H1 (cell line): ENCODE results near the gene C19orf53. TPM values are rescaled to one million over a fixed set of nuclear protein-coding genes. Genes with fewer than 3 reads are reported as not detected.

ENCODE experiments used
- CTCF ChIA-PET: fragments of 300-600 bp; sonication (Branson Sonifier 250); formaldehyde crosslinking; loops from one replicate; lab custom pipeline; 2021; ENCODE audit not compliant: partially characterized antibody; lab: Charles Lee
- POLR2A ChIA-PET: fragments of 300-600 bp; sonication (Branson Sonifier 250); formaldehyde crosslinking; loops from one replicate; lab custom pipeline; 2021; ENCODE audit warnings: inconsistent platforms; ENCODE audit not compliant: partially characterized antibody; lab: Charles Lee
- DNase-seq, 2 experiments: peaks; one replicate each; pipeline versions ENCODE4 v3.0.0 to v3.0.0-alpha.2; 2010 to 2022; ENCODE audit warnings: low spot score in 2 of 2, low read depth in 1 of 2, mixed read lengths in 1 of 2
- FAIRE-seq: peaks from 2 replicates; lab custom pipeline; 2011; peaks lifted over from hg19 to GRCh38; lab: Jason Lieb, UNC
- H2AFZ ChIP-seq: 2 replicates; pipeline ENCODE4 v1.8.1; 2012; ENCODE audit warnings: low read length, inconsistent platforms
- H2AK5ac ChIP-seq: 2 replicates; pipeline ENCODE4 v1.6.1; 2013; ENCODE audit warnings: low read depth, low read length
- H2BK120ac ChIP-seq: replicated peaks from 2 replicates; pipeline ENCODE3; 2013; ENCODE audit warnings: low read depth, low read length, inconsistent platforms
- H2BK12ac ChIP-seq: 2 replicates; pipeline ENCODE4 v1.6.1; 2013; ENCODE audit warnings: low read depth, low read length
- H2BK15ac ChIP-seq: 2 replicates; pipeline ENCODE4 v1.6.1; 2013; ENCODE audit warnings: low read length
- H2BK20ac ChIP-seq: 2 replicates; pipeline ENCODE4 v1.6.1; 2013; ENCODE audit warnings: low read length
- H2BK5ac ChIP-seq: 2 replicates; pipeline ENCODE4 v1.6.1; 2013; ENCODE audit warnings: low read depth, low read length
- H3K14ac ChIP-seq: 2 replicates; pipeline ENCODE4 v1.6.1; 2013; ENCODE audit warnings: inconsistent platforms; ENCODE audit not compliant: insufficient read length
- H3K18ac ChIP-seq: 2 replicates; pipeline ENCODE4 v1.6.1; 2013; ENCODE audit warnings: low read length; ENCODE audit errors: extremely low read depth
- H3K23ac ChIP-seq: 2 replicates; pipeline ENCODE4 v1.6.1; 2013; ENCODE audit warnings: inconsistent platforms; ENCODE audit not compliant: insufficient read length
- H3K23me2 ChIP-seq: 2 replicates; pipeline ENCODE4 v1.6.1; 2013; ENCODE audit warnings: low read depth, low read length
- H3K27ac ChIP-seq: 2 replicates; pipeline ENCODE4 v1.6.1; 2011; ENCODE audit warnings: low read depth, low read length, inconsistent platforms
- H3K27me3 ChIP-seq, 4 experiments: replicated peaks in 1 of 4; 1 replicate in 1 of 4; 2 replicates in 3 of 4; pipeline versions ENCODE4 v1.6.1 to v1.8.1; 2011 to 2013; ENCODE audit warnings: low read length in 3 of 4, mild to moderate bottlenecking in 3 of 4, inconsistent platforms in 2 of 4, mixed read lengths in 2 of 4, moderate library complexity in 1 of 4; ENCODE audit not compliant: control insufficient read depth in 3 of 4, insufficient read depth in 3 of 4; ENCODE audit errors: extremely low read depth in 1 of 4
- H3K36me3 ChIP-seq, 4 experiments: 2 replicates each; pipeline versions ENCODE4 v1.6.1 to v1.8.1; 2011 to 2013; ENCODE audit warnings: mild to moderate bottlenecking in 4 of 4, low read length in 3 of 4, moderate library complexity in 2 of 4, control low read depth in 1 of 4, inconsistent platforms in 1 of 4; ENCODE audit not compliant: insufficient read depth in 4 of 4, control insufficient read depth in 2 of 4
- H3K4ac ChIP-seq: replicated peaks from 2 replicates; pipeline ENCODE3; 2013; ENCODE audit warnings: low read length, low read depth, mixed read lengths, inconsistent platforms; ENCODE audit not compliant: insufficient read length
- H3K4me1 ChIP-seq, 4 experiments: replicated peaks in 1 of 4; 1 replicate in 1 of 4; 2 replicates in 3 of 4; pipeline versions ENCODE4 v1.6.1 to v1.8.1; 2011 to 2013; ENCODE audit warnings: low read length in 3 of 4, inconsistent platforms in 2 of 4, mixed read lengths in 1 of 4; ENCODE audit not compliant: insufficient read depth in 4 of 4, control insufficient read depth in 3 of 4
- H3K4me2 ChIP-seq, 2 experiments: 2 replicates each; pipeline versions ENCODE4 v1.6.1 to v1.8.1; 2011 to 2013; ENCODE audit warnings: low read depth in 2 of 2, low read length in 2 of 2, control low read depth in 1 of 2, inconsistent platforms in 1 of 2, mild to moderate bottlenecking in 1 of 2; ENCODE audit not compliant: insufficient read depth in 1 of 2
- H3K4me3 ChIP-seq, 4 experiments: fragments of 200-600, 300-600 bp in 1 of 4; sonication (generic), shearing (Covaris generic), sonication (Bioruptor Twin) in 1 of 4; 2 replicates each; pipeline versions ENCODE4 v1.5.1 to v1.8.1; 2011 to 2016; ENCODE audit warnings: low read length in 4 of 4, low read depth in 3 of 4, control low read depth in 2 of 4, inconsistent platforms in 2 of 4, mild to moderate bottlenecking in 2 of 4, mixed read lengths in 1 of 4, moderate library complexity in 1 of 4; ENCODE audit not compliant: insufficient read depth in 2 of 4; ENCODE audit errors: extremely low read depth in 1 of 4
- H3K56ac ChIP-seq: replicated peaks from 2 replicates; pipeline ENCODE3; 2013; ENCODE audit warnings: low read depth, mild to moderate bottlenecking, mixed read lengths, low read length, inconsistent platforms; ENCODE audit not compliant: insufficient read length
- H3K79me1 ChIP-seq: 2 replicates; pipeline ENCODE4 v1.6.1; 2013; ENCODE audit warnings: low read depth, low read length, control low read depth
- H3K79me2 ChIP-seq, 2 experiments: 2 replicates each; pipeline versions ENCODE4 v1.6.1 to v1.8.1; 2012 to 2013; ENCODE audit warnings: low read length in 2 of 2, mild to moderate bottlenecking in 2 of 2, inconsistent platforms in 1 of 2; ENCODE audit not compliant: insufficient read depth in 2 of 2, control insufficient read depth in 1 of 2
- H3K9ac ChIP-seq, 4 experiments: replicated peaks in 1 of 4; 1 replicate in 1 of 4; 2 replicates in 3 of 4; pipeline versions ENCODE4 v1.6.1 to v1.8.1; 2011 to 2013; ENCODE audit warnings: low read depth in 3 of 4, low read length in 3 of 4, control low read depth in 2 of 4, mild to moderate bottlenecking in 2 of 4, moderate library complexity in 2 of 4, inconsistent platforms in 1 of 4; ENCODE audit errors: extremely low read depth in 1 of 4
- H3K9me3 ChIP-seq, 2 experiments: 2 replicates each; pipeline versions ENCODE4 v1.6.1 to v1.8.1; 2012 to 2013; ENCODE audit warnings: mild to moderate bottlenecking in 2 of 2, moderate library complexity in 2 of 2, control low read depth in 1 of 2, inconsistent platforms in 1 of 2, low read depth in 1 of 2, low read length in 1 of 2, mixed read lengths in 1 of 2; ENCODE audit not compliant: insufficient read depth in 2 of 2
- H4K20me1 ChIP-seq, 2 experiments: replicated peaks in 1 of 2; 2 replicates each; pipeline versions ENCODE3 to v1.8.1; 2011 to 2013; ENCODE audit warnings: inconsistent platforms in 2 of 2, low read length in 2 of 2, mild to moderate bottlenecking in 1 of 2; ENCODE audit not compliant: insufficient read depth in 2 of 2, control insufficient read depth in 1 of 2
- H4K5ac ChIP-seq: 2 replicates; pipeline ENCODE4 v1.6.1; 2013; ENCODE audit warnings: low read length, low read depth, mixed read lengths, inconsistent platforms; ENCODE audit not compliant: insufficient read length
- H4K8ac ChIP-seq: 2 replicates; pipeline ENCODE4 v1.8.0; 2013; ENCODE audit warnings: mild to moderate bottlenecking, moderate library complexity, low read length, inconsistent platforms; ENCODE audit not compliant: insufficient read depth; ENCODE audit errors: extremely low read depth
- H4K91ac ChIP-seq: replicated peaks from 2 replicates; pipeline ENCODE3; 2013; ENCODE audit warnings: low read length, mixed read lengths, inconsistent platforms; ENCODE audit not compliant: insufficient read length
- CTBP2 ChIP-seq: IDR thresholded peaks from 2 replicates; pipeline ENCODE4 v1.7.0; 2011; ENCODE audit warnings: borderline replicate concordance, mild to moderate bottlenecking, moderate library complexity, mixed read lengths, low read length; ENCODE audit not compliant: insufficient read depth, insufficient read length
- EP300 ChIP-seq, 2 experiments: IDR thresholded peaks; 1 replicate in 1 of 2; 2 replicates in 1 of 2; pipeline ENCODE4 v1.6.1; 2011 to 2012; ENCODE audit warnings: low read depth in 2 of 2, low read length in 2 of 2, mild to moderate bottlenecking in 2 of 2, borderline replicate concordance in 1 of 2, inconsistent platforms in 1 of 2, moderate library complexity in 1 of 2
- GTF2F1 ChIP-seq: IDR thresholded peaks from 2 replicates; pipeline ENCODE4 v1.6.1; 2012; ENCODE audit warnings: low read depth, low read length, improper control_type of control experiment, borderline replicate concordance
- HDAC2 ChIP-seq, 2 experiments: fragments of 300-600 bp in 1 of 2; sonication (generic) in 1 of 2; IDR thresholded peaks; 2 replicates each; pipeline ENCODE4 v1.6.1; 2011 to 2012; ENCODE audit warnings: low read depth in 2 of 2, low read length in 2 of 2, mild to moderate bottlenecking in 2 of 2, moderate library complexity in 2 of 2, borderline replicate concordance in 1 of 2, inconsistent platforms in 1 of 2
- RNF2 ChIP-seq: fragments of 200-900, 300-1000 bp; sonication (generic); IDR thresholded peaks from 2 replicates; pipeline ENCODE4 v1.7.1; 2016; ENCODE audit warnings: borderline replicate concordance, low read depth, mild to moderate bottlenecking, antibody characterized with exemption, low read length; ENCODE audit not compliant: poor library complexity, severe bottlenecking; ENCODE audit errors: missing control alignments
- RXRA ChIP-seq: IDR thresholded peaks from 2 replicates; pipeline ENCODE4 v1.6.1; 2011; ENCODE audit warnings: low read depth, mild to moderate bottlenecking, low read length, moderate library complexity; ENCODE audit not compliant: insufficient read depth
- SAP30 ChIP-seq: fragments of 300-600 bp; sonication (generic); IDR thresholded peaks from 2 replicates; pipeline ENCODE4 v1.7.1; 2012; ENCODE audit warnings: low read length, moderate library complexity, mild to moderate bottlenecking, inconsistent platforms; ENCODE audit not compliant: insufficient read depth, insufficient replicate concordance
- SIN3A ChIP-seq, 2 experiments: IDR thresholded peaks in 1 of 2; conservative IDR thresholded peaks in 1 of 2; 2 replicates each; pipeline ENCODE4 v1.6.1; 2011 to 2012; ENCODE audit warnings: low read length in 2 of 2, improper control_type of control experiment in 1 of 2, low read depth in 1 of 2, mild to moderate bottlenecking in 1 of 2
- SP1 ChIP-seq: IDR thresholded peaks from 2 replicates; pipeline ENCODE4 v1.6.1; 2011; ENCODE audit warnings: low read depth, low read length
- TCF12 ChIP-seq: IDR thresholded peaks from 2 replicates; pipeline ENCODE4 v1.6.1; 2011; ENCODE audit warnings: low read depth, mild to moderate bottlenecking, low read length
- WGBS, 2 experiments: shearing (Covaris generic) in 1 of 2; methylation state at CpG; one replicate each; pipeline versions ENCODE4 v1.1.6 to v1.1.7; 2013 to 2015; ENCODE audit warnings: low lambda C conversion rate in 2 of 2, mixed read lengths in 2 of 2, inconsistent platforms in 1 of 2, low coverage in 1 of 2, missing lambda C conversion rate in 1 of 2; ENCODE audit not compliant: insufficient replicate concordance in 2 of 2, insufficient coverage in 1 of 2, insufficient read length in 1 of 2; ENCODE audit errors: extremely low coverage in 1 of 2, missing lambda C conversion rate in 1 of 2; 5-methylcytosine and 5-hydroxymethylcytosine counted together
- polyA plus RNA-seq, 7 experiments: library from polyadenylated mRNA; depleted of rRNA in 3 of 7; stranded (reverse) in 5 of 7; unstranded in 2 of 7; fragments of >200 nt in 5 of 7; fragments of 200-250 nt in 2 of 7; gene quantifications; 1 replicate in 5 of 7; 2 replicates in 1 of 7; 4 replicates in 1 of 7; pipeline versions ENCODE4 v1.2.1 to v1.2.3, GENCODE V29; 2011 to 2013; ENCODE audit warnings: missing spikeins in 2 of 7, mixed read lengths in 2 of 7
- total RNA-seq: library from RNA; stranded (reverse); fragmentation: NEBNext Ultra II Directional; extraction: Animal tissue kit (Norgen Biotek cat#: 25700); gene quantifications from 2 replicates; pipeline ENCODE4 v1.2.1, GENCODE V29; 2021
- TF ChIP-seq, protein P1 (sequence below): IDR thresholded peaks from 2 replicates; pipeline ENCODE4 v1.6.1; 2012; ENCODE audit warnings: inconsistent platforms

Gene C19orf53
- total and polyA plus RNA-seq, 2 of the 8 experiments (the other 6 are each of a cell fraction or from before 2014, with no cell fraction given), result 104 to 169 TPM

DNA sequence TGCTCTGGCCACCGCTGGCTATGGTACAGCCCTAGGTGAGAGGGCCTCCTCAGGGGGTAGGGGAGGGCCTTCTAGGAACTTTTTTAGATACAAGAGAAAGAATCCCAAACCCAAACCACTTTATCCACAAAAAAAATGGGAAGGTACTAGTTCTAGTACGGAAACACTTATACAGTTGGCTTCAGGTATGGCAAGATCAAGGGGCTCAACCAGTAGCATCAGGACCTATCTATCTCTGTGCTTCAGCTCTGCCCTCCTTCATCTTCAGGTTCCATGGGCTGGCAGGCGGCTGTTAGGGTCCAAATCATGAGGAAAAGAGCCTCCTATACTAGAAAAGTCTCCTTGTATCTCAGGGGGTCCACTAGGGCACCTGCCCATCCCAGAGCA lies 8.2 kb upstream of the C19orf53 start:
- Histone ChIP-seq H3K18ac (no peak overlapping the region), H2BK15ac (no peak overlapping the region), H3K27me3 (no peaks in the 10 kb centered on the region; a peak in 1 of 7 replicates), H2AFZ (no peak overlapping the region), H3K4me2 (no peak overlapping the region; a peak in 1 of 4 replicates), H3K9ac (no peak overlapping the region), H4K20me1 (peaks cover 0 to 2% of the 10 kb centered on the region in 2 experiments), H4K8ac (peak overlapping the region; percentile 62; the same call in 1 of the 2 replicates), H3K27ac (no peak overlapping the region), H2AK5ac (no peak overlapping the region), H2BK5ac (no peak overlapping the region), H2BK12ac (no peak overlapping the region), H4K91ac (no peak overlapping the region), H3K36me3 (peaks cover 0 to 27% (median 3%) of the 10 kb centered on the region in 4 experiments; a peak in 6 of 8 replicates), H3K4ac (no peak overlapping the region), H3K4me3 (no peak overlapping the region), H3K23ac (no peak overlapping the region), H3K23me2 (peaks cover 7% of the 10 kb centered on the region; the same call in 1 of the 2 replicates), H3K79me1 (no peaks in the 10 kb centered on the region), H3K4me1 (peaks cover 0 to 9% (median 2%) of the 10 kb centered on the region in 4 experiments; a peak in 3 of 7 replicates), H3K79me2 (no peaks in the 10 kb centered on the region), H3K14ac (no peak overlapping the region), H3K56ac (no peak overlapping the region), H3K9me3 (no peaks in the 10 kb centered on the region), H4K5ac (no peak overlapping the region), H2BK120ac (no peak overlapping the region), H2BK20ac (no peak overlapping the region)
- ChIA-PET POLR2A (interaction anchor here (6.7 kb wide), 1 partner anchor 8 kb away, joined by 39 read pairs; the partner anchor contains the start of gene C19orf53), CTCF (interaction anchor here (2.6 kb wide), 1 partner anchor 8 kb away, joined by 18 read pairs; the partner anchor contains the start of gene C19orf53)
- FAIRE-seq (no peak), DNase-seq (no peak)
- WGBS, 2 experiments, result 91% methylated on average over 3 of the region's 3 CpGs; no CpG with 5 or more reads in 1 of the 2 experiments
- no peak for TF ChIP-seq SAP30
- TF ChIP-seq GTF2F1, result no peak
- no peak for TF ChIP-seq SP1
- TF ChIP-seq RXRA, result no peak
- TF ChIP-seq TCF12, result no peak
- no peak for TF ChIP-seq EP300 (IDR thresholded peaks at IDR 0.05; ENCODE audit: borderline replicate concordance in 1 of 2, low read depth in 2 of 2, low read length in 2 of 2)
- no peak for TF ChIP-seq CTBP2
- TF ChIP-seq HDAC2 (IDR thresholded peaks at IDR 0.05; ENCODE audit: borderline replicate concordance in 1 of 2, low read depth in 2 of 2, low read length in 2 of 2), result no peak
- no peak for TF ChIP-seq RNF2
- TF ChIP-seq, protein P1, sequence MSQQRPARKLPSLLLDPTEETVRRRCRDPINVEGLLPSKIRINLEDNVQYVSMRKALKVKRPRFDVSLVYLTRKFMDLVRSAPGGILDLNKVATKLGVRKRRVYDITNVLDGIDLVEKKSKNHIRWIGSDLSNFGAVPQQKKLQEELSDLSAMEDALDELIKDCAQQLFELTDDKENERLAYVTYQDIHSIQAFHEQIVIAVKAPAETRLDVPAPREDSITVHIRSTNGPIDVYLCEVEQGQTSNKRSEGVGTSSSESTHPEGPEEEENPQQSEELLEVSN, result no peak
- TF ChIP-seq SIN3A (conservative IDR thresholded peaks at IDR 0.05 in 1 of 2, IDR thresholded peaks at IDR 0.05 in 1 of 2; ENCODE audit: low read depth in 1 of 2, low read length in 2 of 2), result no peak
